MM.1S (cell line): ENCODE results near the gene FLRT3.

Experiments used
- DNase-seq: peaks from one replicate; pipeline ENCODE4 v3.0.0-alpha.2; 2015
- H2AFZ ChIP-seq: fragments of 300-600 bp; sonication (generic); 2 replicates; pipeline ENCODE4 v1.6.0; 2016; ENCODE audit warnings: antibody characterized with exemption, low read length
- H3F3A ChIP-seq: fragments of 300-600 bp; sonication (generic); 2 replicates; pipeline ENCODE4 v1.6.1; 2016; ENCODE audit warnings: mild to moderate bottlenecking, antibody characterized with exemption, low read length, moderate library complexity, mixed read lengths; ENCODE audit not compliant: insufficient read depth
- H3K27ac ChIP-seq: fragments of 300-600 bp; sonication (generic); 2 replicates; pipeline ENCODE4 v1.5.1; 2016; ENCODE audit warnings: mild to moderate bottlenecking, low read length
- H3K27me3 ChIP-seq: fragments of 300-600 bp; sonication (generic); replicated peaks from 2 replicates; pipeline ENCODE4 v1.6.0; 2016; ENCODE audit warnings: low read length; ENCODE audit not compliant: insufficient read depth
- H3K36me3 ChIP-seq: fragments of 300-600 bp; sonication (generic); replicated peaks from 2 replicates; pipeline ENCODE4 v1.6.1; 2016; ENCODE audit warnings: mild to moderate bottlenecking, low read length, mixed read lengths; ENCODE audit not compliant: insufficient read depth
- H3K4me1 ChIP-seq: fragments of 300-600 bp; sonication (generic); 2 replicates; pipeline ENCODE4 v1.6.1; 2016; ENCODE audit warnings: low read length, mixed read lengths
- H3K4me2 ChIP-seq: fragments of 300-600 bp; sonication (generic); 2 replicates; pipeline ENCODE4 v1.6.0; 2016; ENCODE audit warnings: low read depth, low read length
- H3K4me3 ChIP-seq: fragments of 300-600 bp; sonication (generic); 2 replicates; pipeline ENCODE4 v1.5.1; 2016; ENCODE audit warnings: low read length, mixed read lengths
- H3K79me2 ChIP-seq: fragments of 300-600 bp; sonication (generic); 2 replicates; pipeline ENCODE4 v1.6.1; 2016; ENCODE audit warnings: mixed run types, low read length, mixed read lengths
- H3K9ac ChIP-seq: fragments of 300-600 bp; sonication (generic); 2 replicates; pipeline ENCODE4 v1.6.1; 2016; ENCODE audit warnings: low read length, mixed read lengths
- H3K9me2 ChIP-seq: fragments of 300-600 bp; sonication (generic); replicated peaks from 2 replicates; pipeline ENCODE4 v1.6.1; 2016; ENCODE audit warnings: mild to moderate bottlenecking, low read length, mixed read lengths; ENCODE audit not compliant: insufficient read depth
- H3K9me3 ChIP-seq: fragments of 300-600 bp; sonication (generic); replicated peaks from 2 replicates; pipeline ENCODE4 v1.6.1; 2016; ENCODE audit warnings: mild to moderate bottlenecking, low read length, mixed read lengths; ENCODE audit not compliant: insufficient read depth
- H4K20me1 ChIP-seq: fragments of 300-600 bp; sonication (generic); 2 replicates; pipeline ENCODE4 v1.6.1; 2016; ENCODE audit warnings: mild to moderate bottlenecking, low read length, moderate library complexity, mixed read lengths; ENCODE audit not compliant: insufficient read depth
- CTCF ChIP-seq: fragments of 300-600 bp; sonication (generic); IDR thresholded peaks from 2 replicates; pipeline ENCODE4 v1.5.1; 2016; ENCODE audit warnings: antibody characterized with exemption, low read length, mixed read lengths
- EZH2 ChIP-seq: fragments of 300-600 bp; sonication (generic); optimal IDR thresholded peaks from 2 replicates; pipeline ENCODE3; 2017; ENCODE audit warnings: low read depth, mild to moderate bottlenecking, antibody characterized with exemption, low read length, mixed read lengths
- EZH2phosphoT487 ChIP-seq: fragments of 300-600 bp; sonication (generic); IDR thresholded peaks from 2 replicates; pipeline ENCODE4 v1.6.1; 2018; ENCODE audit warnings: antibody characterized with exemption, low read length

FLRT3 gene

DNA sequence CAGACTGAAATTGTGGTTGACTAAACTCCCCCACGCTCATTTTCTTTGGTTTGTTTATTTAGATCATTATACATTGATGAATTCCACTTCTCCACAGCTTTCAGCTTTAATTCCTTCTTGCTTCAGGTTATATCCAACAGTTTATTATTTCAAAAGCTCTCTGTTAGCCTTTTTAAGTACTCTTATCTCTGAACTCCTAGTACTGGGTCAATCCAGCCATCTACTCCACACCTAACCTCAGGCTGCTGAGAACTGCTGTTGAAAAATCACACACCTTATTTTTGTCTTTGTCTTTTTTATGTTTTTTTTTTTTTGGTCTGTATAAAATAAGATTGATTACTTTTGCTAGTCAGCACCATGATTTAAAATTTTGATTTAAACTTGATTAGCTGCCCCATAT lies 32.9 kb downstream of the FLRT3 start:
- no peak for DNase-seq
- Histone ChIP-seq H3K9me2 (no peaks in the 10 kb centered on the region), H3F3A (no peaks in the 10 kb centered on the region), H3K27me3 (no peaks in the 10 kb centered on the region), H3K9me3 (no peaks in the 10 kb centered on the region), H4K20me1 (no peaks in the 10 kb centered on the region), H3K4me2 (no peak overlapping the region), H3K27ac (no peak overlapping the region), H3K4me1 (no peaks in the 10 kb centered on the region), H3K79me2 (no peaks in the 10 kb centered on the region), H3K4me3 (no peak overlapping the region), H3K36me3 (no peaks in the 10 kb centered on the region), H2AFZ (no peak overlapping the region), H3K9ac (no peak overlapping the region)
- no peak for TF ChIP-seq CTCF
- no peak for TF ChIP-seq EZH2
- TF ChIP-seq EZH2phosphoT487, result no peak

DNA sequence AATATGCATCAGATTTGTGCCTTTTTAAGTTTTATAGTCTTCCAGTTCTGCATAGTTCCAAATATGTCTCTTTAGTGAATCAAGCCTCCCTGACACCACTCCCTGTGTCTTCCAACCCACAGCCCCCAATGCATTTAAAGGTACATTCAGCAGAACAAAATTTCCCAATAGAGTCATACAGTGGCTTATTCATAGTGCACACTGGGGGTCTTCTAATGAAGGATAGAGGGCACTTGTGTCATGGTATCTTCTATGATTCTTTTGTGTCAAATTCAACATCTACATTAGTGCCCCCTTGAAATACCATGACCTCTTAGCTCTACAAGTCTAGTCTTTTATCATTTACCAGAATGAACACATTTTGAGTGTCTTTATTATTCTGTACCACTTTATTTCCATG lies 33.8 kb downstream of the FLRT3 start:
- H3K4me2 ChIP-seq, result no peak overlapping the region
- H3K36me3 ChIP-seq, result no peaks in the 10 kb centered on the region
- no peaks in the 10 kb centered on the region for H3K9me2 ChIP-seq
- no peaks in the 10 kb centered on the region for H3K79me2 ChIP-seq
- DNase-seq, result no peak
- no peaks in the 10 kb centered on the region for H4K20me1 ChIP-seq
- H3K9ac ChIP-seq, result no peak overlapping the region
- H3K9me3 ChIP-seq, result no peaks in the 10 kb centered on the region
- no peaks in the 10 kb centered on the region for H3K27me3 ChIP-seq
- H3K27ac ChIP-seq, result no peak overlapping the region
- no peak overlapping the region for H3K4me3 ChIP-seq
- H2AFZ ChIP-seq, result no peak overlapping the region
- TF ChIP-seq CTCF, result no peak
- no peak for TF ChIP-seq EZH2
- no peak for TF ChIP-seq EZH2phosphoT487
- H3K4me1 ChIP-seq, result no peaks in the 10 kb centered on the region
- H3F3A ChIP-seq, result no peaks in the 10 kb centered on the region

DNA sequence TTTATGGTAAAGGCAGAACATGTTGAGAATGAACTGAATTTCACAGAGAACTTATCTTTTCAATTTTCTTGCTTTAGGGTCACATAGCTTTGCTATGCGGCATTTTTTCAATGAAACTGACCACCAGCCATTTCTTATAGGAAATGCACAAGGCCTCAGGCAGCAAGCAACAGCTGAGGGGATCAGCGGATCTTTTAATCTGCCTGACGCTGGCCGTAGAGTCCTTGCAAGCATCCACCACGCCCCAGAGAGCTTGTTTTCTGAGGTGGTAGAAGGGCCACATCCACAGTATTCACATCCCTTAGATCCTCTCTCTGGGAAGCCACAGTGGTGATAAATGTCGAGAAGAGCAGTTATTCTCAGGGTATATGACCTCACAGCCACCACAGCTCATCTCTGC lies 34.3 kb downstream of the FLRT3 start:
- no peak overlapping the region for H2AFZ ChIP-seq
- H3K27ac ChIP-seq, result no peak overlapping the region
- no peaks in the 10 kb centered on the region for H3K27me3 ChIP-seq
- H3K79me2 ChIP-seq, result no peaks in the 10 kb centered on the region
- H3K9me2 ChIP-seq, result no peaks in the 10 kb centered on the region
- no peaks in the 10 kb centered on the region for H3K4me1 ChIP-seq
- TF ChIP-seq EZH2 (no peak), EZH2phosphoT487 (no peak), CTCF (no peak)
- DNase-seq, result no peak
- no peak overlapping the region for H3K4me2 ChIP-seq
- no peaks in the 10 kb centered on the region for H4K20me1 ChIP-seq
- H3K9me3 ChIP-seq, result no peaks in the 10 kb centered on the region
- no peak overlapping the region for H3K9ac ChIP-seq
- no peaks in the 10 kb centered on the region for H3K36me3 ChIP-seq
- H3F3A ChIP-seq, result no peaks in the 10 kb centered on the region
- H3K4me3 ChIP-seq, result no peak overlapping the region

- Histone ChIP-seq H3K79me2 (no peaks in the 10 kb centered on the region), H3K36me3 (no peaks in the 10 kb centered on the region), H2AFZ (no peak overlapping the region), H3K9ac (no peak overlapping the region), H3K27ac (no peak overlapping the region), H4K20me1 (no peaks in the 10 kb centered on the region), H3K27me3 (no peaks in the 10 kb centered on the region), H3K9me3 (no peaks in the 10 kb centered on the region), H3K4me3 (no peak overlapping the region), H3K4me2 (no peak overlapping the region), H3F3A (no peaks in the 10 kb centered on the region), H3K4me1 (no peaks in the 10 kb centered on the region), H3K9me2 (no peaks in the 10 kb centered on the region)
- no peak for DNase-seq
- TF ChIP-seq EZH2phosphoT487 (no peak), CTCF (no peak), EZH2 (no peak)
These were observed 37.6 kb downstream of the FLRT3 start for GRCh38 chr20:14299831-14300230.
